Stimulated activated CD8-positive, alpha-beta memory T cell treated with anti-CD3 and anti-CD28 coated beads, Interleukin-15, amount 100 ng/mL, for 48 hours (primary cell): ENCODE data around the gene TMEM178B.
"Not testable (repeated sequence)": the region's sequence is repeated elsewhere in the genome, so short reads cannot be mapped to it uniquely, and the experiment has no call there.

Source experiments
- DNase-seq, 2 donors: peaks; one replicate each; pipeline ENCODE4 v3.0.0-alpha.2; 2020; ENCODE audit warnings: low read depth in 2 of 2

The TMEM178B gene

DNA sequence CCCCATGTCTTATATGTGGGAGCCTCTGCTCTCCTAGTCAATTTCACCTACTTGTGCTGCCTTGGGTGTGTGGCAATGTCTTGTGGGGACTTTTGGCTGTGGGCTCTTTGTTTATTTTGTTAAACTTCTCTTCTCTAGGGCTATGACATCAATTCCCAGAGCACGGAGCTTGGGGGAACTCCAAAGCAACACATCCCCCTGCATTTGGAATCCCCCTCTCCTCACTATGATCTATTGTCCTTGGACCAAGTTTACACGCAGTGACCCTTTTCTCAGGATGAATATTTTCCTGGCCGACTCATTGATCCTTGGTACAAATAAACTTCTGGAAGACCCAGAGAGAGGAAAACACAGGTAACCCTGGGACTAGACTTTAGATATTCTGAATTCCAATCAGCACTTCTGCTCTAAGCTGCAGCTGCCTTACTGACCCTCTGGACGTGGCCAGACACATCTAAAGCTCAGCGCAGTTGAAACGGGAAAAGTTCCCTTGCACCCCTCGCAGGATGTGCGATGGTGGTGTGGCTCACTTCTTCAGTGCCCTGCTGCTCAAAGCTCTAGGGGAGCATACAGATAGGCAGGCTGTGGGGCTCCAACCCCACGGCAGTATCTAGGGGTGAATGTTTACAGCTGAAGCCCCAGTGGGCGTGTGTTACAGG is 110.8 kb downstream of the TMEM178B start:
- no peak for DNase-seq

DNA sequence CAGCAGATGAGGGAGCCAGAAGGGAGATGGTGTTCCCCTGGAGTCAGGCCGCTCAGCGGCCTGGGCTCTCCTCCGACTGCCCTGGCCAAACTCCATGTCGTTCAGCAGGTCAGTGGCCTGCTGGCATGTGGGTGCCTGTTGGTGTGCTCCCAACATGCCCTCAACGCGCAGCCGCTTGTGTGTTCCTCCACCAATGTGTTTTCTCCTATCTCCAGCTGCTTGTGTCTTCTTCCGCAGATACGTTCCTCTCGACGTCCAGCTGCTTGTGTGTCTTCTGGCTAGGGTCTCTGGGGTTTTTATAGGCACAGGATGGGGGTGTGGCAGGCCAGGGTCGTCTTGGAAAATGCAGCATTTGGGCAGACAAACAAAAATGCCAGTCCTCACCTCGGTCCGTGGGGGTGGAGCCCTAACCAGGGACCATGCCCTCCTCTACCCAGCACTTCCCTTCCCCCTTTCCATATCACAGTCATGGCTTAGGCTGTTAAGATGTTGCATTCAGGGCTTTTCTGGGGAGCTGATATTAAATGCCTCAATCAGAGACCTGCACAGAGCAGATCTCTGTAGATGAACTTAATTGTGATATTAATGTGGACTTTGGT is 111.6 kb downstream of the TMEM178B start:
- DNase-seq: no peak

DNA sequence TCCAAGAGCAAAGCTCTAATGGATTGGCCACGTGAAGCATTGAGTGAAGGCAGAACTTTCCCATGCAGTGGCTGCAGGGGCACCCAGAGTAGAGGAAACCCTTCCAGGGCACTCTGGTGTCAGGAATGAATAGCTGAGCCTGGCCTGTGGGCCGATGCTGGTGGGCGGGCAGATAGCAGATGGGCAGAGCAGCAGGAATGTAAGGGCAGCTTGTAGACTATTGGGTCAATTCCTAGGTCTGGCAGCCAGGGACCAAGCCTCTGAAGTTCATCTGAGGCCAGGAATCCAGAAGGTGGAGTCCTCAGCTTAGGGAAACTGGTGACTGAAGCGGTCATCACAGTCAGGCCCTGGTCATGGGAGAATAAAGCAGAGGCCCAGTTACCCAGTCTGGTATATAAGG is 115.4 kb downstream of the TMEM178B start:
- no peak for DNase-seq

DNA sequence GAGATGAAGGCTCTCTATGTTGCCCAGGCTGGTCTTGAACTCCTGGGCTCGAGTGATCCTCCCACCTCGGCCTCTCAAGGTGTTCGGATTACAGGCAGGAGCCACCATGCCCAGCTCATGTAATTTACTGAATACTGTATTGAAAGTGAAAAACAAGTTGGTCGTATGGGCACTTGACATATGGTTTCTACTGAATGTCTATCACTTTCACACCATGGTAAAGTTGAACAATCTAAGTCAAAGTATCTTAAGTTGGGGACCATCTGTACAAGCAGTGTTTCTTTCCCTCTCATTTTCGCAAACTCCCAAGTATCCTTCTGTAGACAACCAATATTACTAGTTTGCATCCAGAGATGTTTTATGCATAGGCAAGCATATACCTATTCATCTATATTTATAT is 116.6 kb downstream of the TMEM178B start:
- no peak for DNase-seq

- no peak for DNase-seq
Observed at GRCh38 chr7:141191277-141191676, 117.4 kb downstream of the TMEM178B start.

- no peak for DNase-seq
Observed at GRCh38 chr7:141193066-141193465, 119.2 kb downstream of the TMEM178B start.

GRCh38 chr7:141195722-141196121 is 121.9 kb downstream of the TMEM178B start:
- not testable (repeated sequence) for DNase-seq

GRCh38 chr7:141198194-141198958 is 124.5 kb downstream of the TMEM178B start:
- no peak for DNase-seq

DNA sequence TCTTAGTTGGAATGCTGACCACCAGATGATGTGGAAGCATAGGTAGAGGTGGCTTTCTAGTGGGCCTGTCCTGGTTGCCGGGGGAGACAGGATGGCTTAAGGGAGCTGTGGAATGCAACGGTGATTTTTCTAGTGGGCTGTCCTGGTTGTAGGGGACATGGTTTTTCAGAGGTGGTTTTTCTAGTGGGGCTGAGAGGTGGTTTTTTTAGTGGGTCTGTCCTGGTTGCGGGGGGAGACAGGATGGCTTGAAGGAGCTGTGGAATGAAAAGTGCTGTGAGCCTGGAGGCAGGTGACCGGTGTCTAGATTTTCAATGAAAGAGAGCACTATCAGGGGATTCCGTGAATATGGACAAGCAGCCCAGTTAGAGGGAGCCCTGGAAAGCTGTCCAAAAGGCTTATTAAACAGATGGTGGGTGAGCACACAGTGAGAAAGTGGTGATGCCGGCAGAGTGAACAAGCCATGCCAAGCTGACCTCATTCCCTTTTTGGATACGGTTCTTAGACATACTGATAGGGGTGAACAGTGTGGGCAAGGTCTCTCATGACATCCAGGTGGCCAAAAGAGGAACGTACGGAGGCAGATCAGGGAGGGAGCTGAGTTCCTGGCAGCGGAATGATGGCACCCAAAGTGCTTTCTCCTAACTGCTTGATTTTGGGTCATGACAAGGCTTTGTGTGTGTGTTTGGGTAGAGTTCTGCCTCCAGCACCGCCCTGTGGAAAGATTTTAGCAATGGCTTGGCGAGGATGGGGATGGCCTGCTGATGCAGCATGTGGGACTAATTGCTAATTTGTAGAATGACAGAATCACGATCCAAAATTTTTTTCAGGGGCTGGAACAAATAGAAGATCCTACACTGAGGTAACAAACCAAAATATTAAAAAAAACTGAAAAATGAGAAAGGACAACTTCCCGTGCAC is 126.6 kb downstream of the TMEM178B start:
- DNase-seq: no peak

- DNase-seq: no peak
Observed at GRCh38 chr7:141201145-141201885, 127.5 kb downstream of the TMEM178B start.

GRCh38 chr7:141202535-141202934 is 128.7 kb downstream of the TMEM178B start:
- no peak for DNase-seq

DNA sequence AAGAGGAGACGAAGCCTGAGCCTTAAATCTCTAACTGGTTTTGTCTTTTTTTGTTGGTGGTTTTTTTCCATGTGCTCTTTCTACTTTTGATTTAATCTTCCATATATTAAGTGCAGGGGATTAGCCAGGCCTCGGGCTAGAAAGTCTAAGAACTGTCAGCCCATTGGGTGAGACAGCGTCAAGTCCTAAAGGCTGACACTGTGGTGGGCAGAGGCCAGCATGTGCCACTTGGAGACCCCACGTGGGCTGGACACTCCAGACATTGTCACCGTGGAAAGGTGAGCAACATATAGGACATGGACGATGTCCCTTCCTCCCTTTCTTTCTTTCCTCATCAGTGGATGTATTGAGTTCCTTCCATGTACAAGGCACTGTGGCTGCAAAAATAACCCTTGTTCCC is 129.3 kb downstream of the TMEM178B start:
- no peak for DNase-seq

DNA sequence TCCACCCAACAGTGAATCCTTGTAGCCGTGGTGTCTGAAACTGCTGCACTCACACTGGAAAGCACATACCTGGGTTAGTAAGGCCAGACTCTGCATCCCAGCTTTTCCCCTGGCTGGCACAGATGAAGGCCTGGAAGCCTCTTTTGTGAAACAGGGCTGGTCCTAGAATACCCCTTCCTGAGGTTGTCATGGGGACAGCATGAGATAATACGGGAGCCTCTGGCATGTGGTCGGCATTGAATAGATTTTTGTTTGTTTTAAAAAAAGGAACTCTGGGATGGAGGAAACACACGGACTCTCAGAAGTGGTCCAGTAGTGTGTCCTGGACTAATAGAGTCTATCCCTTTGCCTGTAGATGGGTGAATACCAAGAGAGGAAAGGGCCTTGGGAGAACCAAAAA is 129.7 kb downstream of the TMEM178B start:
- no peak for DNase-seq

- no peak for DNase-seq
Observed at GRCh38 chr7:141207661-141208060, 133.8 kb downstream of the TMEM178B start.

DNA sequence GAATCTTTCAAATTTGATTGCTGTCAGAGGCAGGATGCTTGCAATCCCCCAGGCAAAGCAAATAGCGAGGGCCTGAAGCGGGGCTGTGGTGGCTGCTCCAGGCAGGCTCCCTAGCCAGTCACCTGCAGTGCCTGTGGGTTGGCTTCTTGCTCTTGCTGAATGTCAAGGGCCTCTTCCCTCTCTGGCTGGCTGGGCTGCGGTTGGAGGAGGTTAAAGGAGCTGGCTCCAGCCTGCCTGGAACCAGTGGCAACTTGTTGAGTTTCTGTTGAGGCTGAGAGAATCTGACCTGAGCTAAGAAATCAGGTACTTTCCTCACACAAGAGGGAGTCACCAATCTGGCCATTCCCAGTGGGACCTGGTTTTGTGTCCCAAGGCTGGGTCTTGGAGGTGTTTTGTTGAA is 134.7 kb downstream of the TMEM178B start:
- DNase-seq: no peak

DNA sequence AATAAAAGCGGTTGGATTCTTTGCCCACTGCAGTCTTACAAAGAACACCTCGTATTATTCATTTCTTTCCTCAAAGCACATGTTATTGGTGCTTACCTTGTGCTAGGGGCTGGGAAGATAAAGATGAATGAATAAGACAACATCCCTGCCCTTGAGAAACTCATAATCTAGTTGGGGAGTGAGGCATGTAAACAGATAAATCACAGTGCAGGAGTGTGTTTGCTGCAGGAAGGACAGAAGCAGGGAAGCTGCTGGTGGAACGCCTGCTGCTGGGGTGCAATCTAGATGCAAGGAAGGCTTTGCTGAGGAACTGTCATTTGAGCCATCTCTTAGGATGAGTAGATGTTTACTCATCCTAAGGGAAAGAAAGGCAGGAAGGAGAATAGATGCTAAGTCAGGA is 135.6 kb downstream of the TMEM178B start:
- DNase-seq: no peak

DNA sequence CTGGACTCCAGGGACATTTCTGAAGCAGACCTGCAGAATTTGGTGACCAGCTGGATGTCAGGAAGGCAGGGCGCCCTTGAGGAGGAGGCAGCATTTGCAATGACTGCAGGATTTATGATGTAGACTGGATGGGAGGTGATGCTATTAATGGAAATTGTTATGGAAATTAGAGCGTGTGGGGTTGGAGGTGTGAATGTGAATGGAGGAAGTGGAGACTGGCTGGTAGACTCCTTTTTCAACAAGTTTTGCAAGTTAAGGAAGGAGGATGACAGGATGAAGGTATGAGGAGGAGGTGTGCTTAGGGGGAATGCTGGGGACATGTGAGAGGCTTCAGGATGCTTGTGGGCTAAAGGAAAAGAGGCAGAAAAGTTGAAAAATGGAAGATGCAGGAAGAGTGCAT is 137.0 kb downstream of the TMEM178B start:
- DNase-seq: no peak

DNA sequence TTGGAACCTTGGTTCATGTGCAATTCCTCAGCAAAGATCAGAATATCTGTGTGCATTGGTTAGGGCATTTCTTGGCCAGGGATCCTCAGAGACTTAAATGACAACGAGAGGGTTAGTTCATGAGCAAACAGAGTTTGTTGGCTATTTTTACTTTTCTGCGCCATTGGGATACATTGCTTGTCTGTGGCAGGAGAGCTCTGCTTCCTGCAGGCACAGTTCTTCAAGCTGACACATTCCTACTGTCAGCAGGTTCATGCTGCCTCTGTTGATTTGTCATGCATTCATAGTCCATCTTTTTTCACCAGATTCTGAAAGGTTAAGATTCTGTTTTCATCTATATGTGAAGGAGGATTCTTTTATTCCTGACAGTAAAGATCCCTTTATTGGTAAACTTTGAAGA is 139.4 kb downstream of the TMEM178B start:
- no peak for DNase-seq

DNA sequence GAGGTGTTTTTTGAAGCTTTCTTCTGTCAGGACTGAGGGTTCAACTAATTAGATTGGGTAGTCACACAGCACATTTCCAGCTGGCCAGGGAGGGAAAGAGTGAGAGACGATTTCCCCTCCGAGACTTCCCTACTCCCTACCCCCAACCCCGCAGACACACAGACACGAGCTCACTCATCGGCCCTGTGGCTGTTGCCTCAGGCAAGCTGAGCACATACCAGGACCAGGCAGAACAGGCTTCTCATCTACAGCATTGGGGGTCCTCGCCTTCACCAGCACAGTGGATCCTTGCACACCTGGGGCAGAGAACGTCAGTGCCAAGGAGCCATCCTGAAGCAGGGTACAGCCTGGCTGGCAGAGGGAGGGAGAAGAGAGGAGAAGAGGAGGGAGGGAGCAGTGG is 144.1 kb downstream of the TMEM178B start:
- DNase-seq: no peak

- no peak for DNase-seq
Observed at GRCh38 chr7:141218941-141219340, 145.1 kb downstream of the TMEM178B start.

DNA sequence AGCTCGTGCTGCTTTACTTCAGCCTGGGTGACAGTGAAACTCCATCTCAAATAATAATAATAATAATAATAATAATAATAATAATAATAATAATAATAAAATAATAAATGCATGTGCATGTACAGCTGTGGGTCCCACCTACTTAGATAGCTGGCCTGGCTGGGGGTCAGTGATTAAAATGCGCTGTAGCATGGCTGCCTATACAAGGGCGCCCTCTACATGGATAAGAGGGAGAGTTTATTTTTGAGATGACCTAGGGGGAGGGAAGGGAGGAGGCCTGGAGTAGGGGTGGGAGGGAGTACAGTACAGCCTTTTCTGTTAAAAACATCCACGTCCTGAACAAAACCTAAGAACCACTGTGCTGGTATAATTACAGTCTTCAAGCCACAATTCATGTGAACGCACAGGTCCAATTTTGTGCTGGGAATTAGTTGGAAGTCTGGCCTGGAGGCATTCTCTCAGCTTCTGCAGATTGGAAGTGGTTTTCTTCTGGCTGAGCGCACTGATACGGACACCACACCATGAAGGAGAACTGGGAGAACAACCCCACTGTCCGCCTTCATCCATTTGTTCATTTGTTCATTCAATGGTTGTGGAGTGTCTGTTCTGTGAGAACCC is 146.5 kb downstream of the TMEM178B start:
- no peak for DNase-seq
